OCI-LY7 (cell line): ENCODE results near the gene WDFY4. TPM values are rescaled to one million over a fixed set of nuclear protein-coding genes. Genes with fewer than 3 reads are reported as not detected.
A peak's percentile ranks its signal among the peaks of the same experiment; 100 is the strongest.

ENCODE experiments used
- BruUV-seq: library from RNA; stranded (reverse); fragments of 400-500 nt; replicated peaks from 2 replicates; lab custom pipeline; 2021; lab: Mats Ljungman, UMichigan
- CTCF ChIA-PET: fragments of 300-600 bp; sonication (Branson Sonifier 250); formaldehyde crosslinking; loops from one replicate; lab custom pipeline; 2022; ENCODE audit warnings: antibody characterized with exemption; ENCODE audit not compliant: unreplicated experiment; lab: Charles Lee
- POLR2A ChIA-PET: fragments of 300-600 bp; sonication (Branson Sonifier 250); formaldehyde crosslinking; loops from one replicate; lab custom pipeline; 2022; ENCODE audit warnings: antibody characterized with exemption; lab: Charles Lee
- DNase-seq: peaks from one replicate; pipeline ENCODE4 v3.0.0-alpha.2; 2015; ENCODE audit warnings: low spot score
- H2AFZ ChIP-seq: fragments of 200-600 bp; sonication (generic), shearing (Covaris generic); 2 replicates; pipeline ENCODE4 v1.6.1; 2014; ENCODE audit warnings: mild to moderate bottlenecking, antibody characterized with exemption, low read length, moderate library complexity
- H3K27ac ChIP-seq: fragments of 200-600 bp; sonication (generic); 2 replicates; pipeline ENCODE4 v1.5.1; 2014; ENCODE audit warnings: mixed run types, low read depth, mild to moderate bottlenecking, moderate library complexity, low read length, inconsistent platforms; ENCODE audit not compliant: poor library complexity, severe bottlenecking
- H3K36me3 ChIP-seq: fragments of 200-600 bp; sonication (generic); 2 replicates; pipeline ENCODE4 v1.6.1; 2014; ENCODE audit warnings: mild to moderate bottlenecking, antibody characterized with exemption, low read length, moderate library complexity, mixed read lengths; ENCODE audit not compliant: insufficient read depth
- H3K4me1 ChIP-seq: fragments of 200-600 bp; sonication (generic); 2 replicates; pipeline ENCODE4 v1.5.1; 2014; ENCODE audit warnings: mild to moderate bottlenecking, low read length; ENCODE audit not compliant: insufficient read depth, poor library complexity, severe bottlenecking
- H3K4me2 ChIP-seq: fragments of 200-600 bp; sonication (generic); 2 replicates; pipeline ENCODE4 v1.6.1; 2014; ENCODE audit warnings: mild to moderate bottlenecking, low read length
- H3K4me3 ChIP-seq: fragments of 200-600 bp; sonication (generic); 2 replicates; pipeline ENCODE4 v1.5.1; 2014; ENCODE audit warnings: mild to moderate bottlenecking, low read depth, low read length; ENCODE audit not compliant: poor library complexity, severe bottlenecking
- H3K79me2 ChIP-seq: fragments of 200-600 bp; sonication (generic); 2 replicates; pipeline ENCODE4 v1.6.1; 2016; ENCODE audit warnings: low read depth, mild to moderate bottlenecking, low read length, moderate library complexity, mixed read lengths; ENCODE audit not compliant: insufficient read depth
- H3K9me2 ChIP-seq: fragments of 200-600 bp; sonication (generic); 2 replicates; pipeline ENCODE4 v1.6.1; 2016; ENCODE audit warnings: mild to moderate bottlenecking, low read length, mixed read lengths; ENCODE audit not compliant: insufficient read depth
- H3K9me3 ChIP-seq: fragments of 200-600 bp; sonication (generic); 2 replicates; pipeline ENCODE4 v1.6.1; 2014; ENCODE audit warnings: mild to moderate bottlenecking, mixed run types, low read length, mixed read lengths
- H4K20me1 ChIP-seq: fragments of 200-600 bp; sonication (generic); 2 replicates; pipeline ENCODE4 v1.6.1; 2014; ENCODE audit warnings: mild to moderate bottlenecking, antibody characterized with exemption, low read length, moderate library complexity, mixed read lengths; ENCODE audit not compliant: insufficient read depth
- EZH2phosphoT487 ChIP-seq: fragments of 200-600 bp; sonication (generic); IDR thresholded peaks from 2 replicates; pipeline ENCODE4 v1.6.1; 2018; ENCODE audit warnings: low read depth, borderline replicate concordance, mild to moderate bottlenecking, mixed run types, antibody characterized with exemption, low read length, moderate library complexity, mixed read lengths
- intact Hi-C: fragments of 100-400 bp; cut with micrococcal nuclease; formaldehyde crosslinking; loops from one replicate; pipeline ENCODE4 v1.10.0; 2022; ENCODE audit not compliant: unreplicated experiment
- total RNA-seq, 2 experiments: library from RNA; depleted of rRNA in 1 of 2; stranded (reverse); fragments of >200 nt in 1 of 2; shearing (Covaris generic) in 1 of 2; gene quantifications; 2 replicates each; pipeline ENCODE4 v1.2.3, GENCODE V29; 2014 to 2022
- TF ChIP-seq, protein P1 (sequence below): fragments of 200-600 bp; sonication (generic); conservative IDR thresholded peaks from 2 replicates; pipeline ENCODE4 v1.5.1; 2014; ENCODE audit warnings: mild to moderate bottlenecking, antibody characterized with exemption, low read length, moderate library complexity, mixed read lengths

Gene WDFY4
- total RNA-seq, 2 experiments from 2014 or later: 51.5 to 85.6 TPM

GRCh38 chr10:48699011-48699627 lies 14.4 kb downstream of the WDFY4 start:
- ChIA-PET CTCF (no interaction called here), POLR2A (interaction anchor here (0.7 to 1.6 kb wide), 4 partner anchors 9 to 124 kb away, joined by 3 to 5 read pairs (median 3); no protein-coding TSS in a partner anchor)
- Histone ChIP-seq H3K27ac (no peak overlapping the region), H3K79me2 (peaks cover 57% of the 10 kb centered on the region; the same call in 1 of the 2 replicates), H3K4me1 (peaks cover 33% of the 10 kb centered on the region), H3K36me3 (peaks cover 80% of the 10 kb centered on the region), H3K9me3 (no peaks in the 10 kb centered on the region), H3K4me3 (no peak overlapping the region), H3K4me2 (no peak overlapping the region; the same call in 1 of the 2 replicates), H2AFZ (no peak overlapping the region), H4K20me1 (peaks cover 7% of the 10 kb centered on the region; the same call in 1 of the 2 replicates), H3K9me2 (no peaks in the 10 kb centered on the region)
- intact Hi-C loops: no loop called here
- no TSS peak for BruUV-seq
- DNase-seq: no peak
- TF ChIP-seq EZH2phosphoT487: no peak
- TF ChIP-seq, protein P1, sequence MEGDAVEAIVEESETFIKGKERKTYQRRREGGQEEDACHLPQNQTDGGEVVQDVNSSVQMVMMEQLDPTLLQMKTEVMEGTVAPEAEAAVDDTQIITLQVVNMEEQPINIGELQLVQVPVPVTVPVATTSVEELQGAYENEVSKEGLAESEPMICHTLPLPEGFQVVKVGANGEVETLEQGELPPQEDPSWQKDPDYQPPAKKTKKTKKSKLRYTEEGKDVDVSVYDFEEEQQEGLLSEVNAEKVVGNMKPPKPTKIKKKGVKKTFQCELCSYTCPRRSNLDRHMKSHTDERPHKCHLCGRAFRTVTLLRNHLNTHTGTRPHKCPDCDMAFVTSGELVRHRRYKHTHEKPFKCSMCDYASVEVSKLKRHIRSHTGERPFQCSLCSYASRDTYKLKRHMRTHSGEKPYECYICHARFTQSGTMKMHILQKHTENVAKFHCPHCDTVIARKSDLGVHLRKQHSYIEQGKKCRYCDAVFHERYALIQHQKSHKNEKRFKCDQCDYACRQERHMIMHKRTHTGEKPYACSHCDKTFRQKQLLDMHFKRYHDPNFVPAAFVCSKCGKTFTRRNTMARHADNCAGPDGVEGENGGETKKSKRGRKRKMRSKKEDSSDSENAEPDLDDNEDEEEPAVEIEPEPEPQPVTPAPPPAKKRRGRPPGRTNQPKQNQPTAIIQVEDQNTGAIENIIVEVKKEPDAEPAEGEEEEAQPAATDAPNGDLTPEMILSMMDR: no peak

- no peak overlapping the region for H3K4me3 ChIP-seq
- intact Hi-C loops: no loop called here
- CTCF ChIA-PET: interaction anchor here (0.5 kb wide), 1 partner anchor 99 kb away, joined by 15 read pairs; no protein-coding TSS in a partner anchor
- peaks cover 47% of the 10 kb centered on the region; the same call in 1 of the 2 replicates for H3K79me2 ChIP-seq
- H4K20me1 ChIP-seq: peaks cover 7% of the 10 kb centered on the region; the same call in 1 of the 2 replicates
- DNase-seq: no peak
- POLR2A ChIA-PET: interaction anchor here (0.8 to 1.6 kb wide), 5 partner anchors 15 to 28 kb away, joined by 3 to 5 read pairs (median 3); partner anchors contain the start of gene WDFY4
- peak overlapping the region; percentile 22 for H3K27ac ChIP-seq
- H2AFZ ChIP-seq: no peak overlapping the region
- BruUV-seq: no TSS peak
- H3K9me2 ChIP-seq: no peaks in the 10 kb centered on the region
- no peak for TF ChIP-seq EZH2phosphoT487
- TF ChIP-seq, protein P1: no peak
- peaks cover 79% of the 10 kb centered on the region for H3K36me3 ChIP-seq
- no peak overlapping the region for H3K4me2 ChIP-seq
- H3K4me1 ChIP-seq: peaks cover 34% of the 10 kb centered on the region
- no peaks in the 10 kb centered on the region for H3K9me3 ChIP-seq
Measured at GRCh38 chr10:48700071-48700470, 15.4 kb downstream of the WDFY4 start.
